ENCODE results near the gene APOBEC3C. TPM values are rescaled to one million over a fixed set of nuclear protein-coding genes. Genes with fewer than 3 reads are reported as not detected.

The APOBEC3C gene
- total and polyA plus RNA-seq, 2 of the 4 experiments (the other 2 are of a cell fraction), result 6.6 to 32.0 TPM

GRCh38 chr22:39016592-39016991, 2.5 kb downstream of the APOBEC3C start:
- H3K36me3 ChIP-seq (ENCODE audit: control insufficient read depth, insufficient read depth, low read length), result peaks cover 8% of the 10 kb centered on the region; the same call in 1 of the 2 replicates
- H3K27ac ChIP-seq (ENCODE audit: insufficient read depth, low read length), result no peak overlapping the region
- H3K9ac ChIP-seq (ENCODE audit: low read depth, low read length), result no peak overlapping the region
- ChIA-PET POLR2A (ENCODE audit: unreplicated experiment) (no interaction called here), CTCF (no interaction called here)
- H4K8ac ChIP-seq (ENCODE audit: low read depth in 2 of 2, low read length in 2 of 2), result 0 out of 4 replicates have a peak overlapping the region, but pooled peaks of 1 of the 2 experiments have one; percentile 9
- H2BK5ac ChIP-seq (ENCODE audit: low read depth, low read length, poor library complexity, severe bottlenecking), result no peak overlapping the region
- H3K56ac ChIP-seq (ENCODE audit: extremely low read depth, insufficient read depth, low read length), result no peak overlapping the region
- no peak for DNase-seq
- in situ Hi-C loops (cut with MboI; ENCODE audit: low sequenced_read_pairs) (no loop called here), intact Hi-C loops (cut with micrococcal nuclease) (no loop called here), dilution Hi-C loops (cut with HindIII; ENCODE audit: low sequenced_read_pairs, unreplicated experiment) (no loop called here)
- WGBS, 2 experiments (ENCODE audit: extremely low coverage in 2 of 2, insufficient read length in 1 of 2), result 100% methylated on average over 1 of the region's 13 CpGs; no CpG with 5 or more reads in 1 of the 2 experiments
- no peak overlapping the region for H3K18ac ChIP-seq (ENCODE audit: low read depth, low read length)
- peaks cover 8 to 39% of the 10 kb centered on the region in 2 experiments for H3K79me1 ChIP-seq (ENCODE audit: low read depth in 1 of 2, low read length in 2 of 2)
- peak overlapping the region; percentile 65 for H2AK9ac ChIP-seq (replicated peaks; ENCODE audit: low read depth, low read length, poor library complexity)
- H2BK120ac ChIP-seq (ENCODE audit: low read depth, low read length), result no peak overlapping the region
- no peak overlapping the region for H3K4ac ChIP-seq (ENCODE audit: low read depth, low read length)
- H3K14ac ChIP-seq (replicated peaks; ENCODE audit: low read depth, low read length), result no peak overlapping the region
- no peak overlapping the region for H2BK15ac ChIP-seq (ENCODE audit: low read depth, low read length)
- no peak overlapping the region for H3K4me3 ChIP-seq (ENCODE audit: insufficient read depth, low read depth, low read length)
- peaks cover 8% of the 10 kb centered on the region for H3K4me1 ChIP-seq (ENCODE audit: control insufficient read depth, insufficient read depth, low read length)
- H4K20me1 ChIP-seq (ENCODE audit: insufficient read depth, low read length), result no peaks in the 10 kb centered on the region
- H3K9me3 ChIP-seq (ENCODE audit: control insufficient read depth, insufficient read depth, low read length), result no peaks in the 10 kb centered on the region
- peaks cover 9% of the 10 kb centered on the region for H3K9me1 ChIP-seq (ENCODE audit: insufficient read depth, low read length)
- no peak overlapping the region for H3K23ac ChIP-seq (ENCODE audit: low read depth, low read length)
- no peak overlapping the region for H2AK5ac ChIP-seq (ENCODE audit: low read depth, low read length)
- no peak overlapping the region for H4K5ac ChIP-seq (ENCODE audit: low read depth, low read length)
- no peak overlapping the region for H2AFZ ChIP-seq (replicated peaks; ENCODE audit: low read length, poor library complexity)
- H3K27me3 ChIP-seq (ENCODE audit: control insufficient read depth, insufficient read depth, low read length), result no peaks in the 10 kb centered on the region
- no peak overlapping the region for H4K91ac ChIP-seq (ENCODE audit: insufficient read depth, low read depth, low read length)
- H3K4me2 ChIP-seq (ENCODE audit: low read depth, low read length), result no peak overlapping the region
- BruUV-seq (replicated peaks), result no TSS peak
- ATAC-seq (ENCODE audit: low read depth), result no peak
- no peak for TF ChIP-seq FOS (IDR thresholded peaks at IDR 0.05; ENCODE audit: low read depth, low read length)
- TF ChIP-seq CHD1 (IDR thresholded peaks at IDR 0.05; ENCODE audit: low read depth, low read length), result no peak
- no peak for TF ChIP-seq MXI1 (IDR thresholded peaks at IDR 0.05; ENCODE audit: borderline replicate concordance, low read depth, low read length)
- TF ChIP-seq BHLHE40 (IDR thresholded peaks at IDR 0.05; ENCODE audit: low read depth, low read length), result no peak
- TF ChIP-seq CTCF (conservative IDR thresholded peaks at IDR 0.05; ENCODE audit: low read depth, low read length), result no peak
- TF ChIP-seq MAFK (IDR thresholded peaks at IDR 0.05; ENCODE audit: low read depth, low read length), result no peak
- no peak for TF ChIP-seq RAD21 (IDR thresholded peaks at IDR 0.05; ENCODE audit: low read length)
- no peak for TF ChIP-seq ELK1 (IDR thresholded peaks at IDR 0.05; ENCODE audit: borderline replicate concordance, low read depth, low read length)
- no peak for TF ChIP-seq RFX5 (IDR thresholded peaks at IDR 0.05; ENCODE audit: low read depth, low read length)
- TF ChIP-seq NFE2L2 (IDR thresholded peaks at IDR 0.05; ENCODE audit: low read depth, low read length), result no peak
- no peak for TF ChIP-seq CEBPB (IDR thresholded peaks at IDR 0.05; ENCODE audit: low read depth, low read length)
- no peak for TF ChIP-seq POLR2A (IDR thresholded peaks at IDR 0.05; ENCODE audit: low read depth, low read length)
- TF ChIP-seq USF2 (IDR thresholded peaks at IDR 0.05; ENCODE audit: low read depth, low read length), result no peak
- TF ChIP-seq RCOR1 (IDR thresholded peaks at IDR 0.05; ENCODE audit: insufficient replicate concordance, low read length), result no peak
- TF ChIP-seq MAZ (IDR thresholded peaks at IDR 0.05; ENCODE audit: borderline replicate concordance, low read depth, low read length), result no peak
- H2BK20ac ChIP-seq (ENCODE audit: low read depth, low read length), result no peak overlapping the region
